HG02852 (cell line): ENCODE data around the gene STX16.

Experiments used
- ATAC-seq: cut with Tn5 transposase; IDR thresholded peaks from one replicate; pipeline ENCODE4 v1.9.1; 2021; ENCODE audit warnings: mild to moderate bottlenecking, moderate library complexity; ENCODE audit not compliant: unreplicated experiment

The STX16 gene

DNA sequence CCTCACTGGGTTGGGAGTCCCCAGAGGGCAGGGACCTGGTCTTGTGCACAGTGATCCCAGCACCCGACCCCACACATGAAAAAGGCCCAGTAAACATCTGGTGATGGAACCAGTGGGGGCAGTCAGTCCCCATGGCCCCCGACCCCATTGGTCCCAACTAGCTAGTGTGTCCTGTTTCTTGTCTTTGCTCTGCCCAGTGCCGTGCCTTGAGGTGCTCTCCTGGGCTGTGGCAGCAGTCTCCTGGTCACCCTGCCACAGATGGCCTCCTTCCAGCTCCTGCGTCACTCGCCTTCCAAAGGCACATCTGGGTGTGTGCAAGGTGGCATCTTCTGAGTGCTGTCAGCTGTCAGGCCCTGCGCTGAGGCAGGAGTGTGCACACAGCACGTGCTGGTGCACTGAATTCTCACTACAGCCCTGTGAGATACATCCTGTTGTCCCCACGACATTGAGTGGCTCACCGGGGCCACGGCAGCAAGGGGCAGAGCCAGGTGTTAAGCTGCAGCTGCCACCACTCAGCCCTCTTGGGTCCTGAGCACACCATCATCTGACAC, 45.4 kb downstream of the STX16 start:
- no peak for ATAC-seq

DNA sequence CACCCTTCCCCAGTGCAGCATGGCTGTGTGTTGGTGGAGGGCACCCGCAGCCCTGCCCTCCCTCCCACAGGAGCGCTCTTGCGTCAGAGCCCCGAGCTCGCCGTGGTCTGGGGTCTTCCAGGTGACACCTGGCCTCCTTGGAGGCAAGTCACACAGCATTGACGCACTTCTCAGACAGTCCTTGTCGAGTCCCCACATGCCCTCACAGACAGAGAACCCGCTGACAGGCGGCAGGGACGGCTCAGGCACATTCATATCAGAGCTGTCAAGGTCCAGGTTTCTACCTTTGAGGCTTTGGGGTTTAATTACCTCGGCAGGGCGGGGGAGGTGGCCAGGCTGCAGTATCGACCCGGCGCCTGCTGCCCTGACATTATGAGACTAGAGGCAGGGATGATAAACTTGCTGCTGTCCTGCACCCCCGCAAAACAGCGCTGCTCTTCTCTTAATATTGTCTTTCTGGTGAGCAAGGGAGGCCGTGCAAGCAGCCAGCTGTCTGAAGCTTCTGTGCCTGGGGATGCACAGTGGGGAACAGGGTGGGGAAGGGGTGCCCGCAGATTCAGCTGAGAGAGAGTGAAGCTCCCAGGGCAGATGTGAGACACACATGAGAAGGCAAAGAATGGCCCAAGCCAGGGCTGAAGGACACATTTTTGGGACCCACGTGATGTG, 46.3 kb downstream of the STX16 start:
- ATAC-seq, result no peak

DNA sequence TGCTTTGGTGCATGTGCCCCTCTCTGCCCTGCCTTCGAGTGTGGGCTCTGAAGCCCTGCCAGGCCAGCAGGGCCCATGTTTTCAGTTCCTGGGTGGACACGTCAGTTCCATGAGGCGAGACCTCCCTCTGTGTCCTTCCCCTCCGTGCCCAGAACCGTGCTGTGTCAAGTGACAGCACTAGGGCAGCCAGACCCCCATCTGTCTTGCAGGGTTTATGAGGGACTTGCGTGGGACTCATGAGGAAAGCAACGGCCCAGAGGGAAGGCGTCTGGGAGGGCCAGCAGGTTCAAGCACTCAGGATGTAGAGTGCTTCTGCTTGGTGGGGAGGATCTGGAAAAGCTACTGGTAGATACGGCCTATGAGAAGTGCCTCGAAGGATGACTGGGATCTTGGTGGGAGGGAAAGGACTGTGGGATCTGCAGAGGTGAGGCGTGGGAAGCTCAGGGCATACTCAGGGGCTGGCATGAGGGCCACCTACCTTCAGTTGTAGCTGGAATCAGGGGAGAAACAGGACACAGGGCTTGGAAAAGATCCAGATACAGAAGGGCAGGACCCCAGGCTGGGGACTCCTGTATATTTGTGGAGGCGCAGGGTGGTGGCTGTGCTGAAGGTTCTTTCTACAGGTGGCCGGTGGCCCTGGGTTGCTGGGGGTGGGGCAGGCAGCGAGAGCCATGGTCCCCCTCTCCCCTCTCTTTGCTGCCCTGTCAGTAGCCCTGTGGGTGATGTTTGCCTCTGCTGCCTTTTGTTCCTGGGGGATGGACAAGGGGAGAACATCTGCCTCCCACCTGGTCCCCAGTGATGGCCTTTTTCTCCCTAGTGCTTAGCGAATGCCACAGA, 47.0 kb downstream of the STX16 start:
- no peak for ATAC-seq

DNA sequence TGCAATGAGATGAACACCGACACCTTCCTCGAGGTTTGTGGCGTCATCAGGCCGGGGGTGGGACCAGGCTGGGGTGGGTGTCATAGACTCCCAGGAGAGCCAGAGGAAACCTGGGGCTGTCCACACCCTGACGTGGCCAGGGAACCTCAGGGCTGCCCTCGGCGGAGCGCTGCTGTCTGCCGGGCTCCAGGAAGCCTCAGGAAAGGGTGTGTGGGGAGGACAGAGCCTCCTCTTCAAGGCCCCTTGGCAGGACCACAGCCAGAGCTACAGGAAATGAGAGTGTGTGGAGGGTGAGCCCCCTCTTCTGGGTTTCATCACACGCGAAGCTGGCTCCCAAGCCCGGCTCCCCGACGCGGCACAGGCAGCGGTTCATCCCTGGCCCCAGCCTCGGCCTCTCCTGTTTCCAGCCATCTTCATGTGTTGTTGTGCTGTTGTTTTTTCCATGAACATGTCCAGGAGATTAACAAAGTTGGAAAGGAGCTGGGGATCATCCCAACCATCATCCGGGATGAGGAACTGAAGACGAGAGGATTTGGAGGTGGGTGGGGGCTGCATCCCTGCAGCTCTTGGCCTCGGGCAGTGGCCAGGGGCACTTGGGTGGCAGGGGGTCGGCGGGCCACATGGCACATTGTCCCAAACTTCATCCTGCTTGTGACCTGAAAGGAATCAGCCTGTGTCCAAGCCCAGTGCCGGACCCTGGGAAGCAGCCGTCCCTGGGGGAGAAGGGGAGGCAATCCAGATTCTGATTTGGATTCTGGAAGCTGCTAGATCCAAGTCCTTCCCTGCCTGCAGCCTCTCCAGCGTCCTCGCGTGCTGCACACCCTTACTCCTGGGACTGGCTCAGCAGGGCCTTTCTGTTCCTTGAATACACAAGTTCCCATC, 47.9 kb downstream of the STX16 start:
- ATAC-seq, result no peak

DNA sequence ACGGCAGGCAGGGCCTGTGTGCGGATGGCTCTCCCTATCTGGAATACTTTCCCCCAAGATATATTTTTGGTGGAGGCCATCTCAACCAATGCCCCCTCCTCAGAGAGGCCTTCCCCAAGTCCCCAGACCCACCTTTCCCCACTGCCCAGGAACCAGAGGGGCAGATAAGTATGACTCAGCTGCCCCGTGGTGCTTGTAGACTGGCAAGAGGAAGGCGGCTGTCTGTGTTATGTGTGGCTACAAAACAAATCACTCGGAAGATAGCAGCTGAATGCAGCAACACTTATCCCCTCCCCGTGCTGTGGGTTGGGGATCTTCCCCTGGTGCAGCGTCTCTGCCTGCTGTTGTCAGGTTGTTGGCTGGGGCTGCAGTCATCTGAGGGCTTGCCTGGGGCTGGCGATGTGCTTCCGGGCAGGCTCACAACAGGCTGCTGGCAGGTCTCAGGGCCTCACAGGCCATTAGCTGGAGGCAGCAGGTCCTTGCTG, 48.6 kb downstream of the STX16 start:
- no peak for ATAC-seq

DNA sequence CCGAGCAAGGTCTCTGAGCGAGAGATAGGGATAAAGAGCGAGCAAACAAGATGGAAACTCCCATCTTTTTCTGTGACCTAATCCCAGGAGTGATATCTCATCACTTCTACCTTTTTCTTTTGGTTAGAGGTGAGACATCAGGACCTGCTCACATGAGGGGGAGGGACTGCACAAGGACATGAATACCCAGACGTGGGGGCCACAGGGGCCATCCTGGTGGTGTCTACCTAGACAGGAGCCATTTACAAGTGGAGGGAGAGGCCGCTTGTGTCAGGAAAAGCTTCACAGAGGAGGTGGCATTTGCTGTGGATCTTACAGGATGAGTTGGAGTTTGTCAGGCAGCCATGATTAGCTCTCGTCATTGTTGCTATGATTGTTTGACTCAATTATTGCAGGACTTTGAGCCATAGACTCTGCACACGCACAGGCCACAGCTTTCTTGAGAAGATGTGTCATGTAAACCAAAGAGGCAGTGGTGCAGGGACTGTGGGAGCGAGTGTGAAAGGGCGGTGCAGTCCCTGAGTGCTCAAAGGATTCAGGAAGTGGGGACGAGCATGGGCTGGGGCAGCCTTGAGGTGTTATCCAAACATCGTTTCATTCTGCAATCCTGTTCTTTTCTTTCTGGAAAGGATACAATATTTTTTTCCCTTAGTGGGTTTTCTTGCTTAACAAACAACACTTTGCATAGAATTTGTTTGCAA, 49.2 kb downstream of the STX16 start:
- no peak for ATAC-seq

DNA sequence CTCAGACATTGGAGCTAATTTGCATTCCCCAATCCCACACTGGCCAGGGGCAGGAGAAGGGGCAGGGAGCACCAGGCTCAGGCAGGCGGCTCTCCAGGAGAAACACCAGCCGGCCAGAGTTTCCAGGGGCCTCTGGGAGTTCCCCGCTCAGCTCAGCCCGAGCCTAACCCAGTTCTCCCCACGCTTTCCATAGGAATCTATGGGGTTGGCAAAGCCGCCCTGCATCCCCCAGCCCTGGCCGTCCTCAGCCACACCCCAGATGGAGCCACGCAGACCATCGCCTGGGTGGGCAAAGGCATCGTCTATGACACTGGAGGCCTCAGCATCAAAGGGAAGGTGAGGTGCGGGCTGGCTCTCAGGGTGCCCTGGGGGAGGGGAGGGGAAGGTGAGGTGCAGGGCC, 49.7 kb downstream of the STX16 start:
- no peak for ATAC-seq

DNA sequence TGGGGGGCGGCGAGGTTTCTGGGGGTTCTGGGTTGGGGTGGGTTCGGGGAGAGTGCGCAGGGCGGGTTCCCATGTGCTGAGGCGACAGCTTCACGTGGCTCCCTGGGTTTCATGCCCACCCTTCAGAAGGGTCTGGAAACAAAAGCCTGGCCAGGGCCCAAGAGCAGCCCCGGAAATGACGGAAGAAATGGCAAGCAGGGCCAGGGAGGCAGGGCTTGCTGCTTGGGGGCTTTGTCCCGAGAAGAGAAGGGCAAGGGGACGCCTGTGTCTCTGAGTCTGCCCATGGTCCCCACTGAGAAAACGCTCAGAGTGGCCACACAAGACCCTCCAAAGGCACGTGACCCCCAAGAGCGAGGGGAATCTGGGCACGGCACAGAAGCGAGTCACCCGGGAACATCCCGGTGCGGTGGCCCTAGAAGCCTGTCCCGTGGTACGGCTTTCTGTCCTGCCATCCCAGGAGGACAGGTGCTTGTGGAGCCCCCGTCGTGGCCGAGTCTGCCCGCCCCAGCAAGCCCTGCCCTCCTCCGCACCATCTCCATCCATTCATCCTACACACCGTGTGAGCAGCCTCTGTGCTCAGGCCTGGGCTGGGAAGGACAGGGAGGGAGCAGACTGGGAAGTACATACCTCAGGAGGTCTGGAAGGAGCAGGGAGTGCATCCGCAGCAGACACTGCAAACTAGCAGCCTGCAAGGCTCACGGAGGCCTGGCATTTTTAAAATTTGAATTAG, 50.5 kb downstream of the STX16 start:
- no peak for ATAC-seq

DNA sequence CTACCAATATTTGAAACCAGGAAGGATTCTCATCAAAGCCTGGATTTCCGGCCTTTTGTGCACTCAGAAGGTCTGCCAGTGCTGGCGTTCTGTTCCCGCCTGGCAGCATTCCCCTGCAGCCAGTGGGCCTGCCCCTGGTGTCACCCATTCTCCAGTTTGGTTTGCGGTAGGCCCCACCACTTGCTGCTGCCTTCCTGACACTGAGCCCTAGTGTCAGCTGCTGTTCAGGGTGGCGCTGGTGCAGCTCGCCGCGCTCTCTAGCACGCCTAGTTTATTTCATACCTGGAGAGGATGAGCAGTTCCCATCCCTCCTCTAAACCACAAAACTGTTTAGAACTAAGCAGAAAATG, 51.1 kb downstream of the STX16 start:
- ATAC-seq, result no peak

DNA sequence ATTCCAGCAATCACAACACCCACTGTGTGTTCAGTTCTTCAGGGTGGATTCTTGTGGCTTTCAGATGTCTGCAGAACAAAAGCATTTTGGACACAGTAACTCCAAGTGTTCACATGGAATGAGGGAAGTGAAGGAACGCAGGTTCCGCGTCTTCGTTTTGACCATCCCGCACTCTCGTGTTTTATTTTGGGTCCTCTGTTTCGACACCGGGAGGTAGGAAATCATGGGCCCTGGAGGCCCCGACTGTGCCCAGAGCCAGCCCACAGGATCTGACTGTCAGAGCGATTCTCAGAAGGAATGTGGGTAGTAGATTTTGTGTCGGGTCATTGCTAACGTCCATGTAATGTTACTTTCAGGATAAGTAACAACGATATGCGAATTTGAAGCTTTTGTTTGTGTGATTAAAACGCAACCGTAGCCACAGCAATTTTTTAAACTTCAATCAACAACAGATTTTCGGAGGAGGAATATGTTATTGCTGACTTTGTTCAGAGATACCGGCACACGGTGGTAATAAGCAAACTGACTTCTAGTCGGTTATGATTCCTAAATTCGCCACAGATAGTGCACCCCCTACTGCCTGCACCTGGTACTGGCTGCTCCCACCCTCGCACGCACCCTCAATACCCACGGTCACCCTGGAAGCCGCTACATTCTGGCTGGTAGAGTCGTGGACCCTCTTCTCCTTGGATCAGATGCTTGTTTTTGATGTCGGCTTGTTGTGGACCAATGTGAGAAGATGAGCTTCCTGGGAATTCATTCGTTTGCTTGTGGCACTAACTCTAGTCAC, 52.0 kb downstream of the STX16 start:
- no peak for ATAC-seq

DNA sequence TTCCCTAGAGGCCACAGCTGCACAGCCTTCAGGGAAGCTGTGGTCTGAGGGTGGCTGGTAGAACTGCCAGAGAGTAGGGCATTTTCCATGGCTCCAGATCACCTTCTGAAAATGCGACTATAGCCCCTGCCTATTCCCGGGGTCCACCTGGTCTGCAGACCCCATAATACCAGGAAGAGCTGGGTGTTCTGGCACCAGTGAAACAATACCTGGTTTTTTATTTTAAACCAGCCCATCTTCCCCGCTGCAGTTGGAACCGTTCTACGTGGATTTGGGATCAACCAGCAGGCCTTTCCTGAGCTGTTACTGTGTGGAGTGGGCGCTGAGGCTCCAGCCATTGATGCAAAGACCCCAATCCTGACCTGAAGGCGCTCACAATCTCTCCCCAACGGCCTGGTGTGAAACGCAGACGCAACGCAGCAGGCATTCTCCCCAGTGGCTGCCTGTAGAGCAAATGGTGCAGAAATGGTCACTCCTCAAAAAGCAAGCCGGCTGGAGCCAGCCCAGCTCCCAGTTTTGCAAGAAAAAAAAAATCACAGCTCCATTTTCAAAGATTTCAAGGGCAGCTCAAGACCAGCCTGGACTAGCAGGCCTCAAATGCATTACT, 52.8 kb downstream of the STX16 start:
- no peak for ATAC-seq

DNA sequence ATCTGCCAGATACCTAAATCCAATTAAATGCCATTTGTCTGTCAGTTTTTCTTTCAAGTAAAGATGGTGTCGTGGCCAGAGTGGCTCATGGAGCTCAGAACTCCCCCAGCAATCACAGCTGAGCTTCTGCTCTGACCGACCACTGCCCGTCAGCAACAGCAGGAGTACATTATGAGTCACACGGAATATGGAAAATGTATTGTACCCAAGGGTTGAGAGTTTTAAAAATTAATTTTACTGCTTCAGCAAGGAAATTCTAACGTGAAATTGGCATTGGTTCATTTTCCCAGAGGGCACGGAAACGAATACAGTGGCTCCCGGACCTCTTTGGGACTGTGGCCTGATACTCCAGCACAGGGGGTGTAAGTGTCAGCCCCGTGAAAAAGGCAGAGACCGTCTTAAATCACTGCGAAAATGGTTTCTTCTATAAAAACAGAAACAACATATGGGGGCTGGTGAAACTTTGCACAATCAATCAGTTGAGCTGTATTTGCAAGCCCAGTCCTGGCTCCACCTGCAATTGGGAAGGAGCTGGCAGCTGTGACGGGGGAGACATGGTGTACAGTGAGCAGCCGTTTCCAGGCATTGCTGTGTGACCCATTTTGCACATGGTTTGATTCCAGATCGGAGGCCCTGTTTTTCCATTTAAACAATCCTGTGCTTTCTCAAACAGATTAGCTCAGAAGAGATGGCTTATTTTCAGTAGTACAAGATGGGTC, 54.3 kb downstream of the STX16 start:
- no peak for ATAC-seq

DNA sequence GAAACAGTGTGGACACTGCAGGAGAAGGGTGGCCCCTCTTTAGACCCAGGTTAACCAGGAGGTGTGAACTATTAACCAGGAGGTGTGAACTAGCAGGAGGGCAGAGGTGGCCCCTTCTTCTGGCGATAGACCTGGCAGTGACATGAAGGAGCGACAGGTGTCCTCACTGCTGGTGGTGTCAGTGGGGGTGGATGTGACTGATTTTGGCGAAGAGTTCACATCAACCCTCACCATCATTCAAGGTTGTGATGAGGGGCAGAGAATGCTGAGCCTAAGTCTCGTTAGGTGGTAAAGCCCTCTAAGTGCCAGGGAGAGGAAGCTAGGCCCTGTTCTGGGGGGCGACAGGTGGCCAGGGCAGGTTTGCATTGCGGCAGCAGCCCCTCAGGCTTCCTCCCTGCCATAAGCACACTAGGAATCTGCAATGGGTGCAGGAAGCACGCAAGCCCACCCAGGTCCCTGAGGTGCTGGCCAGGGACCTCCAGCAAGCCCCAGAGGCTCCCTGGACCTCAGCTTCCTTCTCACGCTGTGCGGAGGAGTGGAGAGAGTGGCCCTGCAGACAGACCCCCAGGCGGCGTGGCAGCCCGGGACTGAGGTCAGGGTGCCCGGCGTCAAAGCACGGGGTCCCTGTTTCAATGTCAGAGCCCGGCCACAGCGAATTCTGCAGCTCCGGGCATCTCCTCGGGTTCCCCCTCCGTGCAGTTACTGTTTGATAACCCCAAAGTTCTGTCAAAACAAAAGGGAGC, 55.2 kb downstream of the STX16 start:
- no peak for ATAC-seq

DNA sequence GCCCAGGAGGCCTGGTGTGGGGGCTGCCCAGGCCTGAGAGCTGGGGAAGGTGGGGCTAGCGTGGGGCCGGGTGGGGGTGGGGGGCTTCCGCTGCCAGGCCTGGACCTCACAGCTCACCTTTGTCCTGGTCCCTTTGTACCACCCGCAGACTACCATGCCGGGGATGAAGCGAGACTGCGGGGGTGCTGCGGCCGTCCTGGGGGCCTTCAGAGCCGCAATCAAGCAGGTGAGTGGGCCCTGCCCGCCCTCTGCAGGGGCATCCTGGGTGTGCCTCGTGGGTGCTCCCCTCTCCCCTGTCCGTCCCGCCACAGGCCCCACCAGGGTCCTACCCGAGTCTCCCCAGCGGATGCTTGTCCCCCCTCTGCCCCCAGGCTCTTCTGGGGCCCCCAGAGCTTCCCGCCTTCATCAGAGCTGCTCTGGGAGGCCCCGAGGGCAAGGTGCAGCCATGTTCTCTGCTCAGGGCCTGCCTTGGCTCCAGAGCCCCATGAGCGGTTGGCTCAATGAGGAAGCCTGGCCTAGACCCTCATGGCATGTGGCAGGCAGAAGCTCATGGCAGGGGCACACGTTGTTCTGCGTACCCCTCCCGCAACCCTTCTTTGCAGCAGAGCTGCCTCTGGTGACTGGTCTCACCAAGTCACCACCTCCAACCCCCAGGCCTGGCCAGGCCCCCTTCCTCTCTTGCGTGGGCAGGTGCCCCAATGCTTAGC, 56.0 kb downstream of the STX16 start:
- ATAC-seq, result no peak

DNA sequence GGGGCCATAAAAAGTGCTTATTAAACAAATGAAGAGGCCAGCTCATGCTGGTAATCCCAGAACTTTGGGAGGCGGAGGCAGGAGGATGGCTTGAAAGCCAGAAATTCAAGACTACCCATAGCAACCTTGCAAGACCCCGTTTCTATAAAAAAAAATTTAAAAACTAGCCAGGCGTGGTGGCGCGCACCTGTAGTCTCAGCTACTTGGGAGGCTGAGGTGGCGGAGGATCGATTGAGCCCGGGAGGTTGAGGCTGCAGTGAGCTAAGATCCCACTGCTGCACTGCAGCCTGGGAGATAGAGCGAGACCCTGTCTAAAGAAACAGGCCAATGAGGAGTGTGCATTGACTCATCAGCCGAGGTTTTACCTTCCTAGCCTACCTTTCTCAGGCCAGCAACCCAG, 56.7 kb downstream of the STX16 start:
- ATAC-seq, result no peak

DNA sequence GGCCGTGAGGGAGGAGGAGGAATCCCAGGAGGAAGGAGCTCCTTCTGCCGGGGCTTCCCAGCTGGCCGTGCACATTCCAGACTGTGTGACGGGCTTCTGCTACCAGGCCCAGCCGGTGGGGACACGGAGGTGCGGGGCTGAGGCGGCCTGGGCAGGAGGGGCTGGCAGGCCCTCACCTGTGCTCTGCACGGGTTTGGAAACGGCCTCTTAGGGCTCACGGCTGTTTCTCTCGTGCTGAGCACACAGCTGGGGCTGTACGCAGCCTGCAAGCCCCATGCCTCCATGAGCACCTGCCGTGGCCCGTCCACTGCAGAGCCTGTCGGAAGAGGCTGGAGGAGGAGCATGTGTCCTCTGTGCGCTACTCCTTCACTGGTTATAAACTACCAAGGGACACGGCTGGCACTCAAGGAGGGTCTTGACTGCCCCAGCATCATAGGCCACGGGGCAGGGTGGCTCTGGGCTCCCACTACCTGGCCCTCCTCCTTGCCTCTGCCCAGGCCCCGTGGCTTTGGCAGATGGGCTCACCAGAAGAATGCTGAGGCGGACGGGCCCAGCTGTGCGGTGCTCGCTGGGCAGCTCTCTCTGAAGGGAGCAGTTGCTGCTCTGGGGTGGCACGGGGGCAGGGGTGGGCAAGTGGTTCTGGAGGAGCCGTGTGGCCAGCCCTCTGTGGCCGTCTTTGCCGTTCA, 57.3 kb downstream of the STX16 start:
- no peak for ATAC-seq
